SU-DHL-6 (cell line): Measurements from ENCODE around the gene HSD17B7.

ENCODE experiments used
- H2AFZ ChIP-seq: fragments of 200-600 bp; sonication (generic); 2 replicates; pipeline ENCODE4 v1.6.1; 2014; ENCODE audit warnings: low read depth, mild to moderate bottlenecking, moderate library complexity, mixed read lengths, antibody characterized with exemption, low read length; ENCODE audit not compliant: severe bottlenecking
- H3F3A ChIP-seq: fragments of 200-600 bp; shearing (Covaris generic); 2 replicates; pipeline ENCODE4 v1.6.0; 2016; ENCODE audit warnings: antibody characterized with exemption, mild to moderate bottlenecking; ENCODE audit not compliant: insufficient read depth
- H3K27ac ChIP-seq: fragments of 200-600 bp; sonication (generic); 2 replicates; pipeline ENCODE4 v1.5.1; 2016; ENCODE audit warnings: low read depth, mild to moderate bottlenecking, low read length, moderate library complexity, mixed read lengths
- H3K27me3 ChIP-seq: fragments of 200-600 bp; sonication (generic), shearing (Covaris generic); 2 replicates; pipeline ENCODE4 v1.6.0; 2014; ENCODE audit warnings: mild to moderate bottlenecking, low read length
- H3K36me3 ChIP-seq: fragments of 200-600 bp; sonication (generic); 2 replicates; pipeline ENCODE4 v1.6.1; 2014; ENCODE audit warnings: mild to moderate bottlenecking, low read length, mixed read lengths
- H3K4me2 ChIP-seq: fragments of 300-600, 200-600 bp; shearing (Covaris generic), sonication (generic); 2 replicates; pipeline ENCODE4 v1.6.0; 2014; ENCODE audit warnings: low read length, low read depth, mild to moderate bottlenecking; ENCODE audit not compliant: poor library complexity, severe bottlenecking
- H3K4me3 ChIP-seq: fragments of 200-600 bp; sonication (generic); 2 replicates; pipeline ENCODE4 v1.5.1; 2014; ENCODE audit warnings: antibody characterized with exemption, low read length, mild to moderate bottlenecking, mixed read lengths; ENCODE audit not compliant: insufficient read depth, poor library complexity, severe bottlenecking
- H3K79me2 ChIP-seq: fragments of 200-600 bp; sonication (generic); 2 replicates; pipeline ENCODE4 v1.6.1; 2014; ENCODE audit warnings: mild to moderate bottlenecking, low read length, moderate library complexity; ENCODE audit not compliant: insufficient read depth
- H3K9ac ChIP-seq: fragments of 200-600 bp; sonication (generic); 2 replicates; pipeline ENCODE4 v1.7.0; 2014; ENCODE audit warnings: mild to moderate bottlenecking, low read length
- H3K9me2 ChIP-seq: fragments of 200-600 bp; sonication (generic); replicated peaks from 2 replicates; pipeline ENCODE4 v1.6.1; 2014; ENCODE audit warnings: low read length; ENCODE audit not compliant: insufficient read depth
- H3K9me3 ChIP-seq: fragments of 200-600 bp; sonication (generic); 2 replicates; pipeline ENCODE4 v1.6.1; 2014; ENCODE audit warnings: low read length, mixed read lengths; ENCODE audit not compliant: insufficient read depth
- H4K20me1 ChIP-seq: fragments of 200-600 bp; sonication (generic); 2 replicates; pipeline ENCODE4 v1.6.1; 2014; ENCODE audit warnings: low read depth, mild to moderate bottlenecking, antibody characterized with exemption, low read length, moderate library complexity, mixed read lengths
- EZH2phosphoT487 ChIP-seq: fragments of 200-600 bp; sonication (generic), shearing (Covaris generic); conservative IDR thresholded peaks from 2 replicates; pipeline ENCODE4 v1.6.1; 2018; ENCODE audit warnings: mild to moderate bottlenecking, antibody characterized with exemption, low read length, moderate library complexity, mixed read lengths
- TF ChIP-seq, protein P1 (sequence below): fragments of 200-600 bp; sonication (generic); IDR thresholded peaks from one replicate; pipeline ENCODE4 v1.5.1; 2017; ENCODE audit warnings: antibody characterized with exemption, mild to moderate bottlenecking, low read length, moderate library complexity; ENCODE audit not compliant: insufficient read depth, poor library complexity, severe bottlenecking

Gene HSD17B7

DNA sequence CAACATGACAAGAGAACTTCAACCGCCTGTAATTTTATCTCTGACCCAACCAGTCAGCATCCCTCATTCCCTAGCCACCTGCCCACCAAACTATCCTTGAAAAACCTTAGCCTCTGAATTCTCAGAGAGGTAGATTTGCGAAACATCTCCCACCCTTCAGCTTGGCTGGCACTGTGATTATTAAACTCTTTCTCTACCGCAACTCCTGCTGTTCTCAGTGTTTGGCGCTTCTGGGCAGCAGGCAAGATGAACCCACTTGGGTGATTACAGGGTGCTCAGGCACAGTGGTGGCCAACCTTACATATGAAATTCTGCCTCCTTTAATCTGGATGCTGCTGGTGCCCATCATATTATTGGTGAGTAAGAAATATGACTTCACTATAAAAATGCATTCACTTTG, 48.4 kb downstream of the HSD17B7 start:
- no peaks in the 10 kb centered on the region for H4K20me1 ChIP-seq
- no peak overlapping the region for H2AFZ ChIP-seq
- H3K27ac ChIP-seq, result no peak overlapping the region
- no peak overlapping the region for H3K4me2 ChIP-seq
- H3K79me2 ChIP-seq, result no peaks in the 10 kb centered on the region
- H3F3A ChIP-seq, result no peaks in the 10 kb centered on the region
- no peak overlapping the region for H3K4me3 ChIP-seq
- no peaks in the 10 kb centered on the region for H3K36me3 ChIP-seq
- H3K27me3 ChIP-seq, result no peaks in the 10 kb centered on the region
- H3K9me3 ChIP-seq, result no peaks in the 10 kb centered on the region
- H3K9ac ChIP-seq, result no peak overlapping the region
- H3K9me2 ChIP-seq, result no peaks in the 10 kb centered on the region
- TF ChIP-seq, protein P1, sequence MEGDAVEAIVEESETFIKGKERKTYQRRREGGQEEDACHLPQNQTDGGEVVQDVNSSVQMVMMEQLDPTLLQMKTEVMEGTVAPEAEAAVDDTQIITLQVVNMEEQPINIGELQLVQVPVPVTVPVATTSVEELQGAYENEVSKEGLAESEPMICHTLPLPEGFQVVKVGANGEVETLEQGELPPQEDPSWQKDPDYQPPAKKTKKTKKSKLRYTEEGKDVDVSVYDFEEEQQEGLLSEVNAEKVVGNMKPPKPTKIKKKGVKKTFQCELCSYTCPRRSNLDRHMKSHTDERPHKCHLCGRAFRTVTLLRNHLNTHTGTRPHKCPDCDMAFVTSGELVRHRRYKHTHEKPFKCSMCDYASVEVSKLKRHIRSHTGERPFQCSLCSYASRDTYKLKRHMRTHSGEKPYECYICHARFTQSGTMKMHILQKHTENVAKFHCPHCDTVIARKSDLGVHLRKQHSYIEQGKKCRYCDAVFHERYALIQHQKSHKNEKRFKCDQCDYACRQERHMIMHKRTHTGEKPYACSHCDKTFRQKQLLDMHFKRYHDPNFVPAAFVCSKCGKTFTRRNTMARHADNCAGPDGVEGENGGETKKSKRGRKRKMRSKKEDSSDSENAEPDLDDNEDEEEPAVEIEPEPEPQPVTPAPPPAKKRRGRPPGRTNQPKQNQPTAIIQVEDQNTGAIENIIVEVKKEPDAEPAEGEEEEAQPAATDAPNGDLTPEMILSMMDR, result no peak
- no peak for TF ChIP-seq EZH2phosphoT487

DNA sequence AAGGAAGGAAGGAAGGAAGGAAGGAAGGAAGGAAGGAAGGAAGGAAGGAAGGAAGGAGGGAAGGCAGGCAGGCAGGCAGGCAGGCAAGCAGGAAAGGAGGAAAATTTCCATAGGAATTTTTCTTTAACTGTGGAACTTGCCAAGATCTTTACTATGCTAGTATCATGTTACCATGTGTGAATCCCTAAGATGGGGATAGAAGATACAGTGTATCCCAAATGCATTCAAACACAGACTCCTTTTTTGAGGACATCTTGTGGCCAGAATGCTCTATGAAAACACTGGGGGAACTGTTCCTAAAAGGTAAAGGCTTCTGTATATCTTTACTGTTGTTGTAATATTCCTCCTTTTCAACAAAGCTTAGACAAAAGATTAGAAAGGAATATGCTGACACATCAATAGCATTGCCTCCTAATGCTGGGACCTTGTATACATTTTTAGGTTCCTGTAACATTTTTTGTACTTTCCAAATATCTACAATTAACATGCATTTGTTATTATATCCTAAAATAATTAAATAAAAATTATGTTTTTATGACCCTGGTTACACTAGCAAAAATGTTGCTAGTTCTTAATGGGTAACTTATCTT, 49.8 kb downstream of the HSD17B7 start:
- H3K27ac ChIP-seq, result no peak overlapping the region

DNA sequence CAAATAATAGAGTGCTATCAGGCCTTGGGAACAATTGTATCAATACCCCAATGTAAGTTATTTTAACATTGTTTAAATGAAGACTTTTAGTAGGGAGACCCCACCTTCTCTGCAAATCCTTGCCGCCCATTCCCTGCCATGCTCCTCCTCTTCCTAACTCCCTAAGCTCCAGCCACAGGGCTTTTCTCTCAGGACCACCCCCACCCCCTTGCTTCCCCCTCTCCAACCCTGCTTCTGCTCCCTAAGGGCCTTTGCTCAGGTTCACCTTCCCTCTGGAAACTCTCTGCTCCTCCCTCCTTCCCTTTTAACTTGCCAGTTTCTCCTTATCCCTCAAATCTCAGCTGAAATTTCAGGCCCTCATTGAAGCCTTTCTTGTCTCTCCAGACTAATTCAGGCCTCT, 53.7 kb downstream of the HSD17B7 start:
- H3K4me2 ChIP-seq, result no peak overlapping the region
- H3K9me3 ChIP-seq, result no peaks in the 10 kb centered on the region
- H3K27me3 ChIP-seq, result no peaks in the 10 kb centered on the region
- H3K9me2 ChIP-seq, result no peaks in the 10 kb centered on the region
- no peak for TF ChIP-seq EZH2phosphoT487
- TF ChIP-seq, protein P1, result no peak
- H3K79me2 ChIP-seq, result no peaks in the 10 kb centered on the region
- no peak overlapping the region for H3K9ac ChIP-seq
- no peaks in the 10 kb centered on the region for H3K36me3 ChIP-seq
- no peak overlapping the region for H2AFZ ChIP-seq
- no peak overlapping the region for H3K27ac ChIP-seq
- H4K20me1 ChIP-seq, result no peaks in the 10 kb centered on the region
- H3K4me3 ChIP-seq, result no peak overlapping the region
- no peaks in the 10 kb centered on the region for H3F3A ChIP-seq

More for the DNA sequence above, 49.8 kb downstream of the HSD17B7 start:
- Histone ChIP-seq H3K27me3 (no peaks in the 10 kb centered on the region), H3K9me2 (no peaks in the 10 kb centered on the region), H4K20me1 (no peaks in the 10 kb centered on the region), H3K36me3 (no peaks in the 10 kb centered on the region), H3K4me3 (no peak overlapping the region), H3K9ac (no peak overlapping the region), H3F3A (no peaks in the 10 kb centered on the region), H3K4me2 (no peak overlapping the region), H3K9me3 (no peaks in the 10 kb centered on the region), H2AFZ (no peak overlapping the region), H3K79me2 (no peaks in the 10 kb centered on the region)
- TF ChIP-seq, protein P1, result no peak
- TF ChIP-seq EZH2phosphoT487, result no peak
